ENCODE data around the gene BLOC1S6. TPM values are rescaled to one million over a fixed set of nuclear protein-coding genes. Genes with fewer than 3 reads are reported as not detected.

Gene BLOC1S6
- total RNA-seq, 1 donor from 2014 or later = 24.3 TPM

GRCh38 chr15:45585069-45585791 is 1.9 kb upstream of the BLOC1S6 start:
- no peak for DNase-seq
- intact Hi-C loops (cut with micrococcal nuclease) = loop anchor here (5.0 kb wide), 1 partner anchor 63 kb away; the partner anchor contains the start of gene SLC30A4

GRCh38 chr15:45586125-45586524 is 1.1 kb upstream of the BLOC1S6 start:
- no peak for TF ChIP-seq CTCF (IDR thresholded peaks at IDR 0.05; ENCODE audit: borderline replicate concordance)
- Histone ChIP-seq H3K9me3 (replicated peaks) (no peaks in the 10 kb centered on the region), H3K4me3 (peak overlapping the region; percentile 80), H3K4me1 (peaks cover 53% of the 10 kb centered on the region), H3K36me3 (no peaks in the 10 kb centered on the region), H3K27ac (replicated peaks) (peak overlapping the region; percentile 99), H3K27me3 (ENCODE audit: low read depth) (no peaks in the 10 kb centered on the region)
- intact Hi-C loops (cut with micrococcal nuclease) = loop anchor here (5.0 kb wide), 1 partner anchor 64 kb away; the partner anchor contains the start of gene SLC30A4
- no peak for DNase-seq

More at GRCh38 chr15:45585069-45585791, 1.9 kb upstream of the BLOC1S6 start:
- no peak for TF ChIP-seq CTCF (IDR thresholded peaks at IDR 0.05; ENCODE audit: borderline replicate concordance)
- Histone ChIP-seq H3K4me3 (no peak overlapping the region), H3K27me3 (ENCODE audit: low read depth) (no peaks in the 10 kb centered on the region), H3K36me3 (no peaks in the 10 kb centered on the region), H3K4me1 (peaks cover 49% of the 10 kb centered on the region), H3K27ac (replicated peaks) (no peak overlapping the region), H3K9me3 (replicated peaks) (no peaks in the 10 kb centered on the region)

- TF ChIP-seq CTCF (IDR thresholded peaks at IDR 0.05; ENCODE audit: borderline replicate concordance) = no peak
- Histone ChIP-seq H3K27ac (replicated peaks) (peak overlapping the region; percentile 99), H3K4me3 (peak overlapping the region; percentile 80), H3K4me1 (peaks cover 54% of the 10 kb centered on the region), H3K36me3 (no peaks in the 10 kb centered on the region), H3K9me3 (replicated peaks) (no peaks in the 10 kb centered on the region), H3K27me3 (ENCODE audit: low read depth) (no peaks in the 10 kb centered on the region)
- intact Hi-C loops (cut with micrococcal nuclease) = loop anchor here (5.0 kb wide), 1 partner anchor 64 kb away; the partner anchor contains the start of gene SLC30A4
- no peak for DNase-seq
These were observed 531 bp upstream of the BLOC1S6 start for GRCh38 chr15:45586601-45587094.

- DNase-seq = no peak
- Histone ChIP-seq H3K27ac (replicated peaks) (peak overlapping the region; percentile 99), H3K9me3 (replicated peaks) (no peaks in the 10 kb centered on the region), H3K36me3 (peaks cover 8% of the 10 kb centered on the region), H3K4me1 (peaks cover 60% of the 10 kb centered on the region), H3K27me3 (ENCODE audit: low read depth) (no peaks in the 10 kb centered on the region), H3K4me3 (peak overlapping the region; percentile 80)
- TF ChIP-seq CTCF (IDR thresholded peaks at IDR 0.05; ENCODE audit: borderline replicate concordance) = no peak
- intact Hi-C loops (cut with micrococcal nuclease) = loop anchor here (5.0 kb wide), 1 partner anchor 66 kb away; the partner anchor contains the start of gene SLC30A4
These were observed 638 bp downstream of the BLOC1S6 start for GRCh38 chr15:45587863-45588170.

DNA sequence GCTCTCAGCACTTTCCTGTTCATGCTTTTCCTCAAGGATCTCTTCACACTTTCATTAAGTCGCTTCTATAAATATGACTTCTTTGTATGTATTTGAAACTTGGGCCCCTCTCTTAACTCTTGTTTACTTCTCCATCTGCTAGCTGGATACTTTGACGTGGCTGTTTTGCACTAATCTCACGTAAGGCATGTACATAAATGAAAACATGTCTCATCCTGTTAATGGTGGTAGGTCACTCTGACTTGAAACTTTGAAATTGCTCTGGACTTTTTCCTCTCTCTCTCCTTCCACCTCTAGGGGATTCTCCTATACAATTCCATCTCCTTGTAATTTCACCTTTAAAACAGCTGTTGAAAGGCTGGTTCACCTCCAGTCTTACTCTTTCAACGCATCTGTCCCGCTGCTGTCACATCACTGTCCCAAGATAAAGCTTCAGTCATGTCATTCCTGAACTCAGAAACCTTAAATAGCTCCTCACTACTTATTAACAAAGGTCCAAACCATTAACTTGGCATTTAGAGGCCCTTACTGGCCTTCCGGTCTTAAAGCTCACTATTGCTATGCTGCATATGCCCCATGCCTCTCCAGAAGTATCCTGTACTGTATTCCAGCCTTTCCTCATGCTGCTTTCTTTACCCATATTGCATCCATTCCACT is 1.2 kb downstream of the BLOC1S6 start:
- Histone ChIP-seq H3K4me3 (peak overlapping the region; percentile 80), H3K27ac (replicated peaks) (peak overlapping the region; percentile 99), H3K27me3 (ENCODE audit: low read depth) (no peaks in the 10 kb centered on the region), H3K36me3 (peaks cover 11% of the 10 kb centered on the region), H3K9me3 (replicated peaks) (no peaks in the 10 kb centered on the region), H3K4me1 (peaks cover 60% of the 10 kb centered on the region)
- intact Hi-C loops (cut with micrococcal nuclease) = loop anchor here (5.0 kb wide), 1 partner anchor 66 kb away; the partner anchor contains the start of gene SLC30A4
- DNase-seq = no peak
- no peak for TF ChIP-seq CTCF (IDR thresholded peaks at IDR 0.05; ENCODE audit: borderline replicate concordance)
